ENCODE data around the gene CBY1. TPM values are rescaled to one million over a fixed set of nuclear protein-coding genes. Genes with fewer than 3 reads are reported as not detected.

CBY1 gene
- total and polyA plus RNA-seq, 9 of the 15 experiments (the other 6 are each of a cell fraction or from before 2014, with no cell fraction given), result 5.7 to 19.7 (median 10.8) TPM

- no peak for TF ChIP-seq THRA (IDR thresholded peaks at IDR 0.05)
- no peak; the same call in 1 of the 2 replicates for TF ChIP-seq CBFB (CRISPR knock-in tag; IDR thresholded peaks at IDR 0.05)
- TF ChIP-seq ELK1 (CRISPR knock-in tag; IDR thresholded peaks at IDR 0.05), result no peak
- no peak for TF ChIP-seq SRF (CRISPR knock-in tag; IDR thresholded peaks at IDR 0.05)
- no peak for TF ChIP-seq ZNF398 (CRISPR knock-in tag; IDR thresholded peaks at IDR 0.05)
- peak; percentile 99 for TF ChIP-seq CREB1 (IDR thresholded peaks at IDR 0.05)
- TF ChIP-seq CREB1 (CRISPR knock-in tag; IDR thresholded peaks at IDR 0.05), result peak; percentile 98
- TF ChIP-seq STAT6 (CRISPR knock-in tag; IDR thresholded peaks at IDR 0.05), result no peak
- peak; percentile 57 for TF ChIP-seq CEBPB (tag; IDR thresholded peaks at IDR 0.05)
- TF ChIP-seq NFIC (IDR thresholded peaks at IDR 0.05), result peak; percentile 30; the same call in 1 of the 2 replicates
- peak; percentile 99 for TF ChIP-seq ATF7 (IDR thresholded peaks at IDR 0.05)
- TF ChIP-seq THRAP3 (IDR thresholded peaks at IDR 0.05; ENCODE audit: borderline replicate concordance), result no peak
- TF ChIP-seq ZNF518B (CRISPR knock-in tag; IDR thresholded peaks at IDR 0.05), result no peak
- TF ChIP-seq ZNF121 (CRISPR knock-in tag; conservative IDR thresholded peaks at IDR 0.05), result no peak
- TF ChIP-seq HNRNPUL1 (IDR thresholded peaks at IDR 0.05; ENCODE audit: low read length), result no peak
These were observed 44.6 kb downstream of the CBY1 start, which contains the start of gene JOSD1 (continued) for GRCh38 chr22:38700789-38701628.
